A673 (cell line): ENCODE data around the gene ANO4.

Source experiments
- CTCF ChIP-seq: fragments of 300-800, 200-600 bp; sonication (generic); conservative IDR thresholded peaks from 2 replicates; pipeline ENCODE4 v1.5.1; 2017; ENCODE audit warnings: low read depth, mild to moderate bottlenecking, antibody characterized with exemption, low read length, moderate library complexity, mixed read lengths
- EZH2 ChIP-seq: fragments of 200-600 bp; sonication (generic); IDR thresholded peaks from 2 replicates; pipeline ENCODE4 v1.6.1; 2017; ENCODE audit warnings: borderline replicate concordance, low read depth, mild to moderate bottlenecking, mixed read lengths, antibody characterized with exemption, low read length; ENCODE audit not compliant: poor library complexity, severe bottlenecking

DNA sequence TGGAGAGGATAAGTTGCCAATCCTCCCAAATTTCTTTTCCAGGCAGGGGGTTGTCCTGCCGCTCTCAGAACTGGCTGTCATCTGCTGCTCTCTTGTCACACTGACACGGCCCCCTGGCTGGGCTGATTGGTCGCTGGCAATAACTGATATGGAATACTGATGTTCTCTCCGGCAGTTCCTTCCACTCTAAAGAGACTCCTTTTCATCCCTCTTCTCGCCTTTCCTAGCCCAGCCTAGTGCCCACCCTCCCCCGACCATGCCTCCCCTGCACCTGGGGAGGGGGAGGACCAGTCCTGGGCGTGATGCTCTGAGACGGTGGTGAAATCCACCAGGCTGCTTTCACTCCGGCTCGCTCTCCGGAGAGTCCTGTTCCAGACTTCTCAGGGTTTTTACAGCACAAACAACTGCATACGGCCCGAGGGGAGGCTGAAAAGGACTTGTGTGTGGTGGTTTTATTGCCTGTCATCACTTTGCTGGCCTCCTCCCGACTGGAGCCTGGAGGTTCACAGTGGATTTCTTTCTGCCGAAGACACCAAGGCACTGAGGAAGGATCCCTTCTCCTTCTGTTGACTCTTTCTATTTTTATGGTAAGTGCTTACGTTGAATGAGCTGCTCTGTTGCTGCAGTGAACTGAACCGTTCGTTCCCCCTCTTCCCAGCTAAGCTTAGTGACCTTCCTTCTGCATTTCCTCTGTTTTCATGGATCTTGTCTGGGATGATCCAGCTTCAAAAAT is at the start of gene ANO4:
- no peak for TF ChIP-seq CTCF
- no peak for TF ChIP-seq EZH2
